Spleen (tissue), 11 donors: ENCODE results near the gene ENTPD3. TPM values are rescaled to one million over a fixed set of nuclear protein-coding genes. Genes with fewer than 3 reads are reported as not detected.

Experiments
- DNase-seq: peaks from one replicate; pipeline ENCODE4 v3.0.0-alpha.2; 2020
- H3K27ac ChIP-seq, 8 donors: fragments of 200-600 bp; sonication (generic) in 7 of 8; 1 replicate in 4 of 8; 2 replicates in 4 of 8; pipeline versions ENCODE4 v1.5.0 to v1.8.0; 2016 to 2021; ENCODE audit warnings: inconsistent platforms in 4 of 8, mild to moderate bottlenecking in 4 of 8, moderate library complexity in 1 of 8
- H3K27me3 ChIP-seq, 7 donors: fragments of 200-600 bp; sonication (generic) in 6 of 7; replicated peaks in 1 of 7; 1 replicate in 4 of 7; 2 replicates in 3 of 7; pipeline versions ENCODE4 v1.5.0 to v1.8.0; 2016 to 2021; ENCODE audit warnings: inconsistent platforms in 3 of 7, mild to moderate bottlenecking in 1 of 7
- H3K36me3 ChIP-seq, 6 donors: fragments of 200-600 bp; sonication (generic) in 5 of 6; 1 replicate in 4 of 6; 2 replicates in 2 of 6; pipeline versions ENCODE4 v1.5.0 to v1.8.0; 2016 to 2021; ENCODE audit warnings: inconsistent platforms in 2 of 6
- H3K4me1 ChIP-seq, 6 donors: fragments of 200-600 bp; sonication (generic) in 5 of 6; 1 replicate in 3 of 6; 2 replicates in 3 of 6; pipeline versions ENCODE4 v1.5.0 to v1.8.0; 2016 to 2021; ENCODE audit warnings: inconsistent platforms in 3 of 6
- H3K4me3 ChIP-seq, 8 donors: fragments of 200-600 bp; sonication (generic) in 7 of 8; 1 replicate in 4 of 8; 2 replicates in 4 of 8; pipeline versions ENCODE4 v1.5.0 to v1.8.0; 2016 to 2021; ENCODE audit warnings: inconsistent platforms in 4 of 8, mild to moderate bottlenecking in 4 of 8, moderate library complexity in 2 of 8
- H3K9me3 ChIP-seq, 8 donors: fragments of 200-600 bp; sonication (generic) in 7 of 8; 1 replicate in 4 of 8; 2 replicates in 4 of 8; pipeline versions ENCODE4 v1.5.0 to v1.8.0; 2016 to 2021; ENCODE audit warnings: inconsistent platforms in 4 of 8
- POLR2A ChIP-seq, 3 donors: fragments of 450-650 bp; IDR thresholded peaks; one replicate each; pipeline ENCODE4 v1.5.1; 2017; ENCODE audit warnings: antibody characterized with exemption in 3 of 3, mild to moderate bottlenecking in 1 of 3
- POLR2AphosphoS5 ChIP-seq, 3 donors: sonication (generic); formaldehyde crosslinking; IDR thresholded peaks; one replicate each; pipeline ENCODE4 v1.5.1; 2017; ENCODE audit warnings: antibody characterized with exemption in 3 of 3
- WGBS, 5 donors: extraction: QIAGEN DNeasy Blood & Tissue Kit in 3 of 5; methylation state at CpG; one replicate each; pipeline versions ENCODE4 v1.1.5 to v1.1.7; 2013 to 2018; 5-methylcytosine and 5-hydroxymethylcytosine counted together
- intact Hi-C: fragments of 100-400 bp; cut with DNase I; formaldehyde crosslinking; loops from one replicate; pipeline ENCODE4 v1.15.0; 2023; ENCODE audit warnings: low total_unique reads
- polyA plus RNA-seq, 3 donors: library from polyadenylated mRNA; stranded (reverse); fragments of 200-250 nt; gene quantifications; one replicate each; pipeline ENCODE4 v1.2.1, GENCODE V29; 2013
- total RNA-seq, 7 donors: library from RNA; depleted of rRNA in 3 of 7; stranded (reverse); fragments of >200 nt in 3 of 7; fragmentation: NEBNext Ultra II Directional in 4 of 7; extraction: Animal tissue kit (Norgen Biotek cat#: 25700) in 4 of 7; gene quantifications; one replicate each; pipeline versions ENCODE4 v1.1.0 to v1.2.1, GENCODE V29; 2016 to 2021
- TF ChIP-seq, protein P1 (sequence below), 11 experiments: fragments of 200-600 bp in 7 of 11; fragments of 450-650 bp in 4 of 11; sonication (generic) in 4 of 11; IDR thresholded peaks in 8 of 11; conservative IDR thresholded peaks in 3 of 11; 1 replicate in 7 of 11; 2 replicates in 4 of 11; pipeline versions ENCODE4 v1.4.0 to v1.8.0; 2016 to 2021; ENCODE audit warnings: antibody characterized with exemption in 11 of 11, inconsistent platforms in 4 of 11, mild to moderate bottlenecking in 1 of 11
- donor health status: healthy with polysubstance abuse.
- donor health status: DM: no; HTN: no; CAD: no; lungs with moderate emphysema.
- donor health status: DM: no; HTN: no; CAD: no.
- donor health status: Bipolar disorder and iron deficiency.
- donor health status: healthy.
- donor health status: DM: no; HTN: no; CAD: no.
- donor health status: DM: yes; HTN: yes; CAD: no.

Gene ENTPD3
- total and polyA plus RNA-seq, 10 donors, result 0.32 to 4.8 (median 1.9) TPM

GRCh38 chr3:40387895-40388254, 891 bp downstream of the ENTPD3 start:
- no peak for TF ChIP-seq POLR2AphosphoS5 (IDR thresholded peaks at IDR 0.05)
- no peaks in the 10 kb centered on the region for H3K36me3 ChIP-seq
- no peak overlapping the region for H3K4me3 ChIP-seq
- H3K27me3 ChIP-seq, result peaks cover 0 to 28% (median 15%) of the 10 kb centered on the region in 7 donors
- no peaks in the 10 kb centered on the region for H3K9me3 ChIP-seq
- no peak overlapping the region for H3K27ac ChIP-seq
- peaks cover 0 to 13% (median 8%) of the 10 kb centered on the region in 6 donors for H3K4me1 ChIP-seq
- WGBS, 5 donors, result 86 to 94% (median 88%) methylated on average over 10 of the region's 10 CpGs
- intact Hi-C loops, result no loop called here
- DNase-seq, result no peak

DNA sequence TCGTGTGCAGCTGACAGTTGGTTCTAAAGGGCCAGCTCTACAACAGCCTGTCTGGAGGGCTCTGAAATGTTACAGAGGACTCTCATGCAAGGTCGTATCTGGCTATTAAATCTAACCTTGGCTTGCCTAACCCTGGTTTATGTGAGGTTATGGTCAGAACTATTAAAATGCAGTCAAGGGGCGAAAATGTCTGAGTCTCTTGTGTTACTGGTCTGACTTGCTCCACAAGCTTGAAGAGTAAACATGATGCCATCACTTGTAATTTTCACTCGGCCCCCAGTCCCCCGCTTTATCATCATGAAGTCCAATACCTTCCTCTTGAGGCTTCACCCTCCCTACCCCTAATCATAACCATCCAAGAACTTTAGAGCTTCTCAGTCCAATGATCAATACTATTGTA, 9.4 kb downstream of the ENTPD3 start:
- Histone ChIP-seq H3K4me1 (peaks cover 0 to 4% (median 0%) of the 10 kb centered on the region in 6 donors), H3K9me3 (peaks cover 0 to 4% (median 0%) of the 10 kb centered on the region in 8 donors), H3K27ac (peak overlapping the region in 2 of 8 donors; percentile 13 to 15), H3K36me3 (no peaks in the 10 kb centered on the region), H3K27me3 (no peaks in the 10 kb centered on the region), H3K4me3 (no peak overlapping the region)
- TF ChIP-seq POLR2A (IDR thresholded peaks at IDR 0.05) (no peak), POLR2AphosphoS5 (IDR thresholded peaks at IDR 0.05) (no peak)
- TF ChIP-seq, protein P1, sequence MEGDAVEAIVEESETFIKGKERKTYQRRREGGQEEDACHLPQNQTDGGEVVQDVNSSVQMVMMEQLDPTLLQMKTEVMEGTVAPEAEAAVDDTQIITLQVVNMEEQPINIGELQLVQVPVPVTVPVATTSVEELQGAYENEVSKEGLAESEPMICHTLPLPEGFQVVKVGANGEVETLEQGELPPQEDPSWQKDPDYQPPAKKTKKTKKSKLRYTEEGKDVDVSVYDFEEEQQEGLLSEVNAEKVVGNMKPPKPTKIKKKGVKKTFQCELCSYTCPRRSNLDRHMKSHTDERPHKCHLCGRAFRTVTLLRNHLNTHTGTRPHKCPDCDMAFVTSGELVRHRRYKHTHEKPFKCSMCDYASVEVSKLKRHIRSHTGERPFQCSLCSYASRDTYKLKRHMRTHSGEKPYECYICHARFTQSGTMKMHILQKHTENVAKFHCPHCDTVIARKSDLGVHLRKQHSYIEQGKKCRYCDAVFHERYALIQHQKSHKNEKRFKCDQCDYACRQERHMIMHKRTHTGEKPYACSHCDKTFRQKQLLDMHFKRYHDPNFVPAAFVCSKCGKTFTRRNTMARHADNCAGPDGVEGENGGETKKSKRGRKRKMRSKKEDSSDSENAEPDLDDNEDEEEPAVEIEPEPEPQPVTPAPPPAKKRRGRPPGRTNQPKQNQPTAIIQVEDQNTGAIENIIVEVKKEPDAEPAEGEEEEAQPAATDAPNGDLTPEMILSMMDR (IDR thresholded peaks at IDR 0.05 in 8 of 11, conservative IDR thresholded peaks at IDR 0.05 in 3 of 11), result no peak
- WGBS, 5 donors, result 69 to 85% (median 77%) methylated on average over 5 of the region's 5 CpGs
- no peak for DNase-seq
- intact Hi-C loops, result no loop called here

- peaks cover 0 to 4% (median 0%) of the 10 kb centered on the region in 6 donors for H3K4me1 ChIP-seq
- H3K9me3 ChIP-seq, result peaks cover 0 to 4% (median 0%) of the 10 kb centered on the region in 8 donors
- H3K4me3 ChIP-seq, result no peak overlapping the region
- TF ChIP-seq, protein P1 (IDR thresholded peaks at IDR 0.05 in 8 of 11, conservative IDR thresholded peaks at IDR 0.05 in 3 of 11), result no peak
- H3K27ac ChIP-seq, result no peak overlapping the region
- no peaks in the 10 kb centered on the region for H3K36me3 ChIP-seq
- intact Hi-C loops, result no loop called here
- no peak for DNase-seq
- WGBS, 5 donors, result 81 to 95% (median 88%) methylated on average over 4 of the region's 4 CpGs
- no peaks in the 10 kb centered on the region for H3K27me3 ChIP-seq
These were observed 10.1 kb downstream of the ENTPD3 start for GRCh38 chr3:40397129-40397528.

DNA sequence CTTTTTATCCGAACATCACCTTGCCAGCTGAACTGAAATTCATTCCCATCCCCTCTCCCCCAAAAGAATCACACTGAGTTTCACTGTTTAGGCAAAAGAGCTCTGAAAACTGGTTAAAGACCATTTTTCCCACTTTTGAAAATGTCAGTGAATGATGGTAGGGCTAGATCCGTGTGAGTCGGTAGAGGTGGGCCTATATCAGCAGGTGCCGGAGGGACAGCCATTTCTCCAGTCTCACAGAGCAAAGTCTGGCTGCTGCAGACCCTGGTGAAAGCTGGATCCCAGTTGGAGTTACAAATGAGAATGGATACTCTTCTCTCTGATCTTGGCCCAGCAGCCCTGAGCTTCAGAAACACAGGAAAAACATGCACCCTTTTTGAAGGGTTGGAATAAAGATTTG, 10.9 kb downstream of the ENTPD3 start:
- intact Hi-C loops, result no loop called here
- no peak for DNase-seq
- TF ChIP-seq, protein P1 (IDR thresholded peaks at IDR 0.05 in 8 of 11, conservative IDR thresholded peaks at IDR 0.05 in 3 of 11), result no peak
- no peak for TF ChIP-seq POLR2A (IDR thresholded peaks at IDR 0.05)
- no peak for TF ChIP-seq POLR2AphosphoS5 (IDR thresholded peaks at IDR 0.05)
- H3K36me3 ChIP-seq, result no peaks in the 10 kb centered on the region
- peaks cover 0 to 4% (median 0%) of the 10 kb centered on the region in 8 donors for H3K9me3 ChIP-seq
- peaks cover 0 to 4% (median 0%) of the 10 kb centered on the region in 6 donors for H3K4me1 ChIP-seq
- H3K4me3 ChIP-seq, result no peak overlapping the region
- no peaks in the 10 kb centered on the region for H3K27me3 ChIP-seq
- WGBS, 5 donors, result 77 to 87% (median 82%) methylated on average over 4 of the region's 4 CpGs
- no peak overlapping the region for H3K27ac ChIP-seq

GRCh38 chr3:40398346-40398745, 11.4 kb downstream of the ENTPD3 start:
- Histone ChIP-seq H3K4me1 (peaks cover 0 to 4% (median 0%) of the 10 kb centered on the region in 6 donors), H3K36me3 (no peaks in the 10 kb centered on the region), H3K9me3 (peaks cover 0 to 4% (median 0%) of the 10 kb centered on the region in 8 donors), H3K4me3 (no peak overlapping the region), H3K27me3 (no peaks in the 10 kb centered on the region), H3K27ac (no peak overlapping the region)
- intact Hi-C loops, result no loop called here
- DNase-seq, result no peak
- peak in 1 of 3 donors; percentile 40 for TF ChIP-seq POLR2AphosphoS5 (IDR thresholded peaks at IDR 0.05)
- TF ChIP-seq POLR2A (IDR thresholded peaks at IDR 0.05), result no peak
- WGBS, 5 donors, result 63 to 81% (median 76%) methylated on average over 2 to 3 of the region's 3 CpGs
